ENCODE results near the gene GMFB.

GRCh38 chr14:54478636-54479215, 10.1 kb downstream of the GMFB start:
- TF ChIP-seq CTCF (IDR thresholded peaks at IDR 0.05) (no peak), POLR2A (IDR thresholded peaks at IDR 0.05) (no peak)

All from lower leg skin (tissue), 3 donors.